WTC11 (cell line): Measurements from ENCODE around the gene NSL1. TPM values are rescaled to one million over a fixed set of nuclear protein-coding genes. Genes with fewer than 3 reads are reported as not detected.
A peak's percentile ranks its signal among the peaks of the same experiment; 100 is the strongest.

ENCODE experiments used
- ATAC-seq: fragments of 200-7000 bp; cut with Tn5 transposase; 2 replicates; pipeline ENCODE4 v1.10.0; 2021; ENCODE audit warnings: mild to moderate bottlenecking, moderate library complexity
- CTCF ChIA-PET: fragments of 300-600 bp; sonication (Branson Sonifier 250); formaldehyde crosslinking; loops from one replicate; lab custom pipeline; 2021; ENCODE audit warnings: antibody characterized with exemption; lab: Charles Lee
- POLR2A ChIA-PET: fragments of 350-600 bp; sonication (Branson Sonifier 250); formaldehyde crosslinking; loops from one replicate; lab custom pipeline; 2021; ENCODE audit warnings: antibody characterized with exemption; lab: Charles Lee
- DNase-seq: peaks from one replicate; pipeline ENCODE4 v3.0.0; 2021; ENCODE audit warnings: low spot score
- H3K27ac Mint-ChIP-seq: 2 replicates; pipeline ENCODE4 v1.8.0; 2021; ENCODE audit warnings: mixed read lengths
- H3K27me3 Mint-ChIP-seq: 2 replicates; pipeline ENCODE4 v1.8.0; 2021; ENCODE audit warnings: low read depth, mild to moderate bottlenecking, moderate library complexity, mixed read lengths
- H3K36me3 Mint-ChIP-seq: 2 replicates; pipeline ENCODE4 v1.8.0; 2021; ENCODE audit warnings: mixed read lengths
- H3K4me1 Mint-ChIP-seq: 2 replicates; pipeline ENCODE4 v1.8.0; 2022; ENCODE audit warnings: mixed read lengths
- H3K4me3 Mint-ChIP-seq: 2 replicates; pipeline ENCODE4 v1.8.0; 2021; ENCODE audit warnings: mild to moderate bottlenecking, moderate library complexity, mixed read lengths
- H3K9me3 Mint-ChIP-seq: 2 replicates; pipeline ENCODE4 v1.8.0; 2021; ENCODE audit warnings: mixed read lengths
- AFF4 ChIP-seq: sonication (generic); formaldehyde crosslinking; IDR thresholded peaks from 2 replicates; pipeline ENCODE4 v1.8.1; 2023; ENCODE audit warnings: mild to moderate bottlenecking, missing genetic modification reagents, borderline replicate concordance
- EMX1 ChIP-seq: fragments of 250-450 bp; sonication (Bioruptor Pico); IDR thresholded peaks from 2 replicates; pipeline ENCODE4 v1.8.0; 2021; ENCODE audit warnings: mild to moderate bottlenecking
- FOXP4 ChIP-seq: sonication (generic); formaldehyde crosslinking; IDR thresholded peaks from 2 replicates; pipeline ENCODE4 v1.8.0; 2022; ENCODE audit warnings: mild to moderate bottlenecking, missing genetic modification reagents
- MXD4 ChIP-seq: fragments of 250-450 bp; sonication (Bioruptor Pico); IDR thresholded peaks from 2 replicates; pipeline ENCODE4 v1.8.0; 2021; ENCODE audit warnings: mild to moderate bottlenecking, moderate library complexity, borderline replicate concordance
- NR3C1 ChIP-seq: sonication (generic); formaldehyde crosslinking; conservative IDR thresholded peaks from 2 replicates; pipeline ENCODE4 v1.8.1; 2023; ENCODE audit warnings: low read depth, mild to moderate bottlenecking, missing genetic modification reagents
- PRRX2 ChIP-seq: fragments of 250-450 bp; sonication (Bioruptor Pico); IDR thresholded peaks from 2 replicates; pipeline ENCODE4 v1.8.0; 2021; ENCODE audit warnings: mild to moderate bottlenecking
- ZNF219 ChIP-seq: sonication (generic); formaldehyde crosslinking; IDR thresholded peaks from 2 replicates; pipeline ENCODE4 v1.8.0; 2023; ENCODE audit warnings: missing genetic modification reagents, mild to moderate bottlenecking, borderline replicate concordance
- ZNF232 ChIP-seq: sonication (generic); formaldehyde crosslinking; IDR thresholded peaks from 2 replicates; pipeline ENCODE4 v1.8.0; 2022; ENCODE audit warnings: mild to moderate bottlenecking, missing genetic modification reagents
- total RNA-seq: library from RNA; stranded (reverse); gene quantifications from 3 replicates; pipeline ENCODE4 v1.2.3, GENCODE V29; 2021
- TF ChIP-seq, protein P1 (sequence below): sonication (generic); formaldehyde crosslinking; IDR thresholded peaks from 2 replicates; pipeline ENCODE4 v1.8.0; 2022; ENCODE audit warnings: mild to moderate bottlenecking, missing genetic modification reagents
- TF ChIP-seq, protein P2 (sequence below): sonication (generic); formaldehyde crosslinking; IDR thresholded peaks from 2 replicates; pipeline ENCODE4 v1.8.1; 2023; ENCODE audit warnings: mild to moderate bottlenecking, missing genetic modification reagents
- TF ChIP-seq, protein P3 (sequence below): sonication (generic); formaldehyde crosslinking; IDR thresholded peaks from 2 replicates; pipeline ENCODE4 v1.8.0; 2023; ENCODE audit warnings: missing genetic modification reagents, mild to moderate bottlenecking, borderline replicate concordance
- TF ChIP-seq, protein P4 (sequence below): sonication (generic); formaldehyde crosslinking; IDR thresholded peaks from 2 replicates; pipeline ENCODE4 v1.8.0; 2022; ENCODE audit warnings: missing genetic modification reagents
- TF ChIP-seq, protein P5 (sequence below): fragments of 250-450 bp; sonication (Bioruptor Pico); IDR thresholded peaks from 2 replicates; pipeline ENCODE4 v1.9.0; 2021; ENCODE audit warnings: mild to moderate bottlenecking, borderline replicate concordance

Gene NSL1
- total RNA-seq, 1 experiment from 2014 or later = 55.7 TPM

DNA sequence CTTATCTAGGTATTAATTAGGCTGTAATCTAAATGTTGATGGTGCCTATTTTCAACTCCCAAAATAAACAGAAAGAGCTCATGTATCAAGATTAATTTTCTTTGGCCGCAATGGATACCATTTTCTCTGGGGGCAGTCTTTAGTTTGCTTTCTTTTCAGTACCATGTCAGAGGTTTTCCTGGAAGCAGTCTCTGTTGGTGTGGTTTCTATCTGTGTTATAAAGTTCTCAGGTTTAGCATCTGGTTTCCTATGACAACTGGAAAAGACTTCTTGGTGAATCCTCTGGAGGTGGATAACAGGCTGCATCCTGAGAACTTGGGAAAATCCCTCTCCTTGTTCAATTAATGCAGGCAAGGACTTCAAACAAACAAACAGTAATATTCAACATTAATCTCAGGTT is 53.2 kb downstream of the NSL1 start:
- POLR2A ChIA-PET = no interaction called here
- no peaks in the 10 kb centered on the region for H3K27me3 Mint-ChIP-seq
- no peaks in the 10 kb centered on the region for H3K4me1 Mint-ChIP-seq
- H3K36me3 Mint-ChIP-seq = peaks cover 21% of the 10 kb centered on the region
- CTCF ChIA-PET = interaction anchor here (0.7 to 4.9 kb wide), 3 partner anchors 12 to 73 kb away, joined by 3 to 22 read pairs (median 7); no protein-coding TSS in a partner anchor
- DNase-seq (no peak), ATAC-seq (no peak)
- TF ChIP-seq FOXP4 (CRISPR knock-in tag) = no peak
- TF ChIP-seq, protein P1, sequence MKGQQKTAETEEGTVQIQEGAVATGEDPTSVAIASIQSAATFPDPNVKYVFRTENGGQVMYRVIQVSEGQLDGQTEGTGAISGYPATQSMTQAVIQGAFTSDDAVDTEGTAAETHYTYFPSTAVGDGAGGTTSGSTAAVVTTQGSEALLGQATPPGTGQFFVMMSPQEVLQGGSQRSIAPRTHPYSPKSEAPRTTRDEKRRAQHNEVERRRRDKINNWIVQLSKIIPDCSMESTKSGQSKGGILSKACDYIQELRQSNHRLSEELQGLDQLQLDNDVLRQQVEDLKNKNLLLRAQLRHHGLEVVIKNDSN (CRISPR knock-in tag) = no peak
- TF ChIP-seq ZNF232 (CRISPR knock-in tag) = no peak
- no peak for TF ChIP-seq EMX1
- TF ChIP-seq NR3C1 (CRISPR knock-in tag) = no peak
- no peak for TF ChIP-seq PRRX2 (CRISPR knock-in tag)
- TF ChIP-seq, protein P2, sequence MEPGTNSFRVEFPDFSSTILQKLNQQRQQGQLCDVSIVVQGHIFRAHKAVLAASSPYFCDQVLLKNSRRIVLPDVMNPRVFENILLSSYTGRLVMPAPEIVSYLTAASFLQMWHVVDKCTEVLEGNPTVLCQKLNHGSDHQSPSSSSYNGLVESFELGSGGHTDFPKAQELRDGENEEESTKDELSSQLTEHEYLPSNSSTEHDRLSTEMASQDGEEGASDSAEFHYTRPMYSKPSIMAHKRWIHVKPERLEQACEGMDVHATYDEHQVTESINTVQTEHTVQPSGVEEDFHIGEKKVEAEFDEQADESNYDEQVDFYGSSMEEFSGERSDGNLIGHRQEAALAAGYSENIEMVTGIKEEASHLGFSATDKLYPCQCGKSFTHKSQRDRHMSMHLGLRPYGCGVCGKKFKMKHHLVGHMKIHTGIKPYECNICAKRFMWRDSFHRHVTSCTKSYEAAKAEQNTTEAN (CRISPR knock-in tag) = no peak
- peaks cover 15% of the 10 kb centered on the region for H3K9me3 Mint-ChIP-seq
- H3K27ac Mint-ChIP-seq = peak overlapping the region; percentile 75; the same call in 1 of the 2 replicates
- no peak overlapping the region for H3K4me3 Mint-ChIP-seq

DNA sequence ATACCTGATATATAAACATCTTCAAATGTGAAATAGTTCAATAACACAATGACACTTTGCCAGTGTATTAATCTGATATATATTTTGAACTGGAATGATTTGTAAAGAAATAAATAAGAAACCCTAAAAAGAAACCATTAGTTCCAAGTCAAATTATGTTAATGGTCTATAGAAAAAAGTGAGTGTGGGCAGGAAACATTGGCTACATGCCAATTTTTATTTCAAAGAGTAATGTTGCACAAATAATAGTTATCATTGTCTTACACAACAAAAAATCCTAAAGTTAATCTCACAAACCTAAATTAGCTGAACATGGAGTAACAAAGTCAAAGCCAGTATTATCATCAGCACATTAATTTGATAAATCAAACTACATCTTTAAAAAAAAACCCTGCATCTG is 54.0 kb downstream of the NSL1 start:
- DNase-seq (no peak), ATAC-seq (no peak)
- peaks cover 15% of the 10 kb centered on the region for H3K9me3 Mint-ChIP-seq
- ChIA-PET CTCF (interaction anchor here (0.7 to 4.9 kb wide), 3 partner anchors 12 to 73 kb away, joined by 3 to 22 read pairs (median 7); no protein-coding TSS in a partner anchor), POLR2A (no interaction called here)
- H3K4me1 Mint-ChIP-seq = no peaks in the 10 kb centered on the region
- peaks cover 21% of the 10 kb centered on the region for H3K36me3 Mint-ChIP-seq
- no peak overlapping the region for H3K27ac Mint-ChIP-seq
- H3K4me3 Mint-ChIP-seq = no peak overlapping the region
- no peaks in the 10 kb centered on the region for H3K27me3 Mint-ChIP-seq
- no peak for TF ChIP-seq ZNF232 (CRISPR knock-in tag)
- TF ChIP-seq, protein P3, sequence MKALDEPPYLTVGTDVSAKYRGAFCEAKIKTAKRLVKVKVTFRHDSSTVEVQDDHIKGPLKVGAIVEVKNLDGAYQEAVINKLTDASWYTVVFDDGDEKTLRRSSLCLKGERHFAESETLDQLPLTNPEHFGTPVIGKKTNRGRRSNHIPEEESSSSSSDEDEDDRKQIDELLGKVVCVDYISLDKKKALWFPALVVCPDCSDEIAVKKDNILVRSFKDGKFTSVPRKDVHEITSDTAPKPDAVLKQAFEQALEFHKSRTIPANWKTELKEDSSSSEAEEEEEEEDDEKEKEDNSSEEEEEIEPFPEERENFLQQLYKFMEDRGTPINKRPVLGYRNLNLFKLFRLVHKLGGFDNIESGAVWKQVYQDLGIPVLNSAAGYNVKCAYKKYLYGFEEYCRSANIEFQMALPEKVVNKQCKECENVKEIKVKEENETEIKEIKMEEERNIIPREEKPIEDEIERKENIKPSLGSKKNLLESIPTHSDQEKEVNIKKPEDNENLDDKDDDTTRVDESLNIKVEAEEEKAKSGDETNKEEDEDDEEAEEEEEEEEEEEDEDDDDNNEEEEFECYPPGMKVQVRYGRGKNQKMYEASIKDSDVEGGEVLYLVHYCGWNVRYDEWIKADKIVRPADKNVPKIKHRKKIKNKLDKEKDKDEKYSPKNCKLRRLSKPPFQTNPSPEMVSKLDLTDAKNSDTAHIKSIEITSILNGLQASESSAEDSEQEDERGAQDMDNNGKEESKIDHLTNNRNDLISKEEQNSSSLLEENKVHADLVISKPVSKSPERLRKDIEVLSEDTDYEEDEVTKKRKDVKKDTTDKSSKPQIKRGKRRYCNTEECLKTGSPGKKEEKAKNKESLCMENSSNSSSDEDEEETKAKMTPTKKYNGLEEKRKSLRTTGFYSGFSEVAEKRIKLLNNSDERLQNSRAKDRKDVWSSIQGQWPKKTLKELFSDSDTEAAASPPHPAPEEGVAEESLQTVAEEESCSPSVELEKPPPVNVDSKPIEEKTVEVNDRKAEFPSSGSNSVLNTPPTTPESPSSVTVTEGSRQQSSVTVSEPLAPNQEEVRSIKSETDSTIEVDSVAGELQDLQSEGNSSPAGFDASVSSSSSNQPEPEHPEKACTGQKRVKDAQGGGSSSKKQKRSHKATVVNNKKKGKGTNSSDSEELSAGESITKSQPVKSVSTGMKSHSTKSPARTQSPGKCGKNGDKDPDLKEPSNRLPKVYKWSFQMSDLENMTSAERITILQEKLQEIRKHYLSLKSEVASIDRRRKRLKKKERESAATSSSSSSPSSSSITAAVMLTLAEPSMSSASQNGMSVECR = no peak
- TF ChIP-seq, protein P4, sequence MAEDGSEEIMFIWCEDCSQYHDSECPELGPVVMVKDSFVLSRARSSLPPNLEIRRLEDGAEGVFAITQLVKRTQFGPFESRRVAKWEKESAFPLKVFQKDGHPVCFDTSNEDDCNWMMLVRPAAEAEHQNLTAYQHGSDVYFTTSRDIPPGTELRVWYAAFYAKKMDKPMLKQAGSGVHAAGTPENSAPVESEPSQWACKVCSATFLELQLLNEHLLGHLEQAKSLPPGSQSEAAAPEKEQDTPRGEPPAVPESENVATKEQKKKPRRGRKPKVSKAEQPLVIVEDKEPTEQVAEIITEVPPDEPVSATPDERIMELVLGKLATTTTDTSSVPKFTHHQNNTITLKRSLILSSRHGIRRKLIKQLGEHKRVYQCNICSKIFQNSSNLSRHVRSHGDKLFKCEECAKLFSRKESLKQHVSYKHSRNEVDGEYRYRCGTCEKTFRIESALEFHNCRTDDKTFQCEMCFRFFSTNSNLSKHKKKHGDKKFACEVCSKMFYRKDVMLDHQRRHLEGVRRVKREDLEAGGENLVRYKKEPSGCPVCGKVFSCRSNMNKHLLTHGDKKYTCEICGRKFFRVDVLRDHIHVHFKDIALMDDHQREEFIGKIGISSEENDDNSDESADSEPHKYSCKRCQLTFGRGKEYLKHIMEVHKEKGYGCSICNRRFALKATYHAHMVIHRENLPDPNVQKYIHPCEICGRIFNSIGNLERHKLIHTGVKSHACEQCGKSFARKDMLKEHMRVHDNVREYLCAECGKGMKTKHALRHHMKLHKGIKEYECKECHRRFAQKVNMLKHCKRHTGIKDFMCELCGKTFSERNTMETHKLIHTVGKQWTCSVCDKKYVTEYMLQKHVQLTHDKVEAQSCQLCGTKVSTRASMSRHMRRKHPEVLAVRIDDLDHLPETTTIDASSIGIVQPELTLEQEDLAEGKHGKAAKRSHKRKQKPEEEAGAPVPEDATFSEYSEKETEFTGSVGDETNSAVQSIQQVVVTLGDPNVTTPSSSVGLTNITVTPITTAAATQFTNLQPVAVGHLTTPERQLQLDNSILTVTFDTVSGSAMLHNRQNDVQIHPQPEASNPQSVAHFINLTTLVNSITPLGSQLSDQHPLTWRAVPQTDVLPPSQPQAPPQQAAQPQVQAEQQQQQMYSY (CRISPR knock-in tag) = no peak
- no peak for TF ChIP-seq MXD4 (CRISPR knock-in tag)
- TF ChIP-seq, protein P5, sequence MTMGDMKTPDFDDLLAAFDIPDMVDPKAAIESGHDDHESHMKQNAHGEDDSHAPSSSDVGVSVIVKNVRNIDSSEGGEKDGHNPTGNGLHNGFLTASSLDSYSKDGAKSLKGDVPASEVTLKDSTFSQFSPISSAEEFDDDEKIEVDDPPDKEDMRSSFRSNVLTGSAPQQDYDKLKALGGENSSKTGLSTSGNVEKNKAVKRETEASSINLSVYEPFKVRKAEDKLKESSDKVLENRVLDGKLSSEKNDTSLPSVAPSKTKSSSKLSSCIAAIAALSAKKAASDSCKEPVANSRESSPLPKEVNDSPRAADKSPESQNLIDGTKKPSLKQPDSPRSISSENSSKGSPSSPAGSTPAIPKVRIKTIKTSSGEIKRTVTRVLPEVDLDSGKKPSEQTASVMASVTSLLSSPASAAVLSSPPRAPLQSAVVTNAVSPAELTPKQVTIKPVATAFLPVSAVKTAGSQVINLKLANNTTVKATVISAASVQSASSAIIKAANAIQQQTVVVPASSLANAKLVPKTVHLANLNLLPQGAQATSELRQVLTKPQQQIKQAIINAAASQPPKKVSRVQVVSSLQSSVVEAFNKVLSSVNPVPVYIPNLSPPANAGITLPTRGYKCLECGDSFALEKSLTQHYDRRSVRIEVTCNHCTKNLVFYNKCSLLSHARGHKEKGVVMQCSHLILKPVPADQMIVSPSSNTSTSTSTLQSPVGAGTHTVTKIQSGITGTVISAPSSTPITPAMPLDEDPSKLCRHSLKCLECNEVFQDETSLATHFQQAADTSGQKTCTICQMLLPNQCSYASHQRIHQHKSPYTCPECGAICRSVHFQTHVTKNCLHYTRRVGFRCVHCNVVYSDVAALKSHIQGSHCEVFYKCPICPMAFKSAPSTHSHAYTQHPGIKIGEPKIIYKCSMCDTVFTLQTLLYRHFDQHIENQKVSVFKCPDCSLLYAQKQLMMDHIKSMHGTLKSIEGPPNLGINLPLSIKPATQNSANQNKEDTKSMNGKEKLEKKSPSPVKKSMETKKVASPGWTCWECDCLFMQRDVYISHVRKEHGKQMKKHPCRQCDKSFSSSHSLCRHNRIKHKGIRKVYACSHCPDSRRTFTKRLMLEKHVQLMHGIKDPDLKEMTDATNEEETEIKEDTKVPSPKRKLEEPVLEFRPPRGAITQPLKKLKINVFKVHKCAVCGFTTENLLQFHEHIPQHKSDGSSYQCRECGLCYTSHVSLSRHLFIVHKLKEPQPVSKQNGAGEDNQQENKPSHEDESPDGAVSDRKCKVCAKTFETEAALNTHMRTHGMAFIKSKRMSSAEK = no peak
- no peak for TF ChIP-seq AFF4
- TF ChIP-seq ZNF219 (CRISPR knock-in tag) = no peak
